Frontal cortex (tissue), 4 donors: ENCODE measurements around the gene STAB1. TPM values are rescaled to one million over a fixed set of nuclear protein-coding genes. Genes with fewer than 3 reads are reported as not detected.

Experiments used
- DNase-seq, 2 donors: peaks; one replicate each; pipeline ENCODE4 v3.0.0; 2012; ENCODE audit warnings: low spot score in 2 of 2
- FAIRE-seq: peaks from 2 replicates; lab custom pipeline; 2012; peaks lifted over from hg19 to GRCh38; lab: Jason Lieb, UNC
- total RNA-seq: library from RNA; depleted of rRNA; stranded (reverse); fragments of >200 nt; gene quantifications from one replicate; pipeline ENCODE4 v1.2.3, GENCODE V29; 2014
- donor health status: control.
- donor health status: control.
- donor health status: control.

Gene STAB1
- total RNA-seq, 1 donor from 2014 or later = 13.9 TPM

DNA sequence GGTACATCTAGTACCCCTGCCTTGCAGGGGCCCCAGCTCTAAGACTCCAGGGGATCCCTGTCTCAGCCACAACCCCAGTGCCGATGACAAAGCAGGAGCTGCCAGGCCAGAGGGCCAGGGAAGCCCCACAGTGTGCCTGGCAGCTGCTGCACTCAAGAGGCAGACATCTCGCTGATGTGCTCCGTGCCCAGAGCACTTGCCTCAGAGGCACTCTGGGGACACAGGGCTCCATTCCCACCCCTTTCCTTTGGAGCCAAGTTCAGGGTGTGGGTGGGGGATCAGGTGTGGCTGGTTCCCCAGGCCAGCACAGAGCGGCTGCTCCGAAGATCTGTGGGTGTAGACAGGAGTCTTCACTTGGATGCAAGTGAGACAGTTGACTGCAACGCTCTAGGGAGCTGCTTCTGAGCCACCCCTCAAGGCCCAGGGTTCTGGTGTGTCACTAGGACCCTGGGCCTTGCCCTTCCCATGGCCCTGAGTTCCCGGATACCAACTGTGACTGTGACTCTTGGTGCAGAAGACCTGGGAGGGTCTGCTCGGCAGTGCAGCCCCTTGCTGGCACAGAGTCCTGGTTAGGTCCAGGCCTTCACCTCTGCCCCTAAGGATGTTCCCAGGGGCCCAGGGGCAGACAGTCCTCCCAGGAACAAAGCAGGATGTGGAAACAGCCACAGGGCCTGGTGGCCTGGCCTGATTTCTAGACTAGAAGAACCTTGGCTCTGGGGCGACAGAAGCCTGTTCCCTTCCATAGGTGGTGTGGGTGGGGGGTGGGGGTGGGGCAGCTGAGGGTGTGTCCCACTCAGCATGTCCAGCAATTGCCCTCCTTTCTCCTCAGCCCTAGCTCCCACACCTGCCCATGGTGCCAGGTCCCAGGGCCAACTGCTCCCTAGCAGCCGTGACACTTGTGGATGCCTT is 36.0 kb downstream of the STAB1 start:
- peak; percentile 18 to 35 for DNase-seq

DNA sequence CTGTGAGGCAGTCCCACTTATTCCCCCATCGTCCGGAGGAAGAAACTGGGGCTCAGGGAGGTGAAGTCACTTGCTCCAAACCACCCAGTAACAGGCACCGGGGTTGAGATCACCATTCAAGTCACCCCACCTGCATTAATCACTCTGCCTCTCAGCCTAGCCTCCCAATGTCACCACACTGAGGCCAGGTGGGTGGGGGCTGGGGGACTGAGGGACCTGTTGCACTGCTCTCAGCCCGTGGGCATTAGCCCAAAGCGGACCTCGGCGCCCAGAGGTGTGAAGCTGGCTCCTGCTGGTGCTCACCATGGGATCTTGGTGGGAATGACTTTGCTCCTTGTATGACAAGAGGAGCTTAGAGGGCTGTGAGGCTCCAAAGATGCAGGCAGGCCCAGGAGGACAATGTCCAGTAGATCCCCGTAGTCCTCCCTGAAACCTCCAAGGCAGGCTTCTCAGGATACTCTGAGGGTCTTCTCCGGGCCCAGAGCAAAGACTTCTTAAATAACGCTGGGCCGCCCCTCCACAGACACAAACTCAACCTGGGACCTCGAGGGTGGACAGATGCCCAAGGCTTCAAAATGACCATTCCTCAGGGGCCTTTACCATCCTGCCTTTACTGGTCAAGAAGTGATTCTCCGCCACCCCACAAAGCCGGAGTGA is 36.9 kb downstream of the STAB1 start:
- FAIRE-seq (no peak), DNase-seq (peak; percentile 12 to 21)

More for the DNA sequence above, 36.0 kb downstream of the STAB1 start:
- no peak for FAIRE-seq

DNA sequence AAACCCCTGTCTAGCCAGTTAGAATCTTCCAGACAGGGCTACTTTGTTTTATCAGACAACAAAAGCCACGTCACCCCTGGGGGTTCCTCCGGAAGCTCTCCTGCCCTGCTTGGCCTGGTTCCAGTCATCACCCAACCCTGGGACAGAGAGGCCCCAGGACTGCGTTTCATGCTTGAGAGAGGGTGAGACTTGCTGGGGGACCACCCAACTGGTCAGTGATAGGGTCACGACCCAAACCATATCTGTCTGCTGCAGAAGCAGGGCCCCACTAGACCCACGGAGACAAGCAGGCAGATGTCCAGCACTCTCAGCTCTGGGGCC is 37.3 kb downstream of the STAB1 start:
- FAIRE-seq (no peak), DNase-seq (peak; percentile 24 to 42)

DNA sequence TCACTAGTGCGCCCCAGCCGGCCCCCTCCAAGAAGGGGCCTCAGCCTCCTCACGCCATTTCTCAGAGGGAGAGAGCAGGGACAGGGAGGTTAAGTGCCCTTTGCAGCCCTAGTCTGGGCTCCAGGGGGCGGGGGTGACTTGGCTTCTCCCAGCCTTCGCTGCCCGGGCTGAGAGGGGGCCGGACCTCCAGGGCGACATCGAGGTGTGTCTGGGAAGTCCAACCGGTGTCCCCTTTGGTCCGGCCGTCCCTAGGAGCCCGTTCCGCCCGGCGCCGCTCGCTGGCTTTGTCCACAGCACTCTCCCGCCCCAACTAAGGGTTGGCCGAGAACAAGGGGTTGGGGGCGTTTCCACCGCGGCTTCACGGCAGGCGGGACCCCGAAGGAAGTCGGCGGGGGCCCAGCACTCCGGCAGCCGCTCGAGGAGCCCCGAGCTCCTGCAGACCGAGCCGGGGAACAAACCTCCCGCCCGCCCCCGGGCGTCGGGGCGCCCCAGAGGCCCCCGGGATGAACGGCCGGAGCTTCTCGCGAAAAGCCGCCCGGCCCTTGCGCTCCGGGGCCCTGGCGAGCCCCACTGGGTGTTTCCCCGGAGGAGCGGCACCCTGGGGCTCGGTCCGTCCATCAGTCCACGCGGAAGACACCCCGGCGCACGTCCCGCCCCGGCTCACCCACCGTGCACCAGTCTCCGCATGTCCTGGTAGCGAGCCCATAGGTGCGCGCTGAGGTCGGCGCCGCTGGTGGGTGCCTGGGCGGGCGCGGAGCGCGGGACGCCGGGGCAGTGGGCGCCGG is 37.9 kb downstream of the STAB1 start:
- FAIRE-seq = no peak
- peak; percentile 42 to 53 for DNase-seq

DNA sequence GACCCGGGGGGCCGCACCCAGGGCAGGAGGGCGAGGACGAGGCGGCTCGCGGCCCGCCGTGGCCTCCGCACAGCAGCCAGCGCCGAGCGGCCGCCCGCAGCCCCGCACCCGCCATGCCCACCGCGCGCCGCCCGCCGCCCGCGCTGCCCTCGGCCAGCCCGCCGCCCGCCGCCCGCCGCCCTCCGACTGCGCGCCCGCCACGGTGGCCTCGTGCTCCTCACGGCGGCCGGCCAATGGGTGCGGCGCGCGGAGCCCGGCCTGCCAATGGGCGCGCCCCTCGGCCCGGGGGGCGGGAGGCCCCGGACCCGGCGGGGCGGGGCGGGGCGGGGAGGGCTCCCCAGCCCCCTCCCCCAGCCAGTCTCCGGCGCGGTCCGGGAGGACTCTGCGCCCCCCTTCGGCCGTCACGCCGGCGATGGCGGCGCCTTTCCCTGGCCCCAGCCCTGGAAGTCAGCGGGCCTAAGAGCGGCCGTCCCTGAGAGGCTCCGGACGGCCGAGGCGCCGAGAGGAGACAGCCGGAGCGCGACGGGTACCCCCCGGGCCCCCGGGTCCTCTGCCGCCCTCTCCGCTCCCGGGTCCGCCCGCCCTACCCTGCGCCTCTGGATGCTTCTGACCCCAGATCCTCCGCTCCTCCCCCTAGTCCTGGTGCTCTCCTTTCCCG is 38.6 kb downstream of the STAB1 start, which contains the start of gene NT5DC2:
NT5DC2 (minus strand) TSS at position 235 of the 658 bp plus-strand sequence; CDS start at position 115, 120 bp downstream.
- DNase-seq = peak; percentile 90 to 92
- no peak for FAIRE-seq

DNA sequence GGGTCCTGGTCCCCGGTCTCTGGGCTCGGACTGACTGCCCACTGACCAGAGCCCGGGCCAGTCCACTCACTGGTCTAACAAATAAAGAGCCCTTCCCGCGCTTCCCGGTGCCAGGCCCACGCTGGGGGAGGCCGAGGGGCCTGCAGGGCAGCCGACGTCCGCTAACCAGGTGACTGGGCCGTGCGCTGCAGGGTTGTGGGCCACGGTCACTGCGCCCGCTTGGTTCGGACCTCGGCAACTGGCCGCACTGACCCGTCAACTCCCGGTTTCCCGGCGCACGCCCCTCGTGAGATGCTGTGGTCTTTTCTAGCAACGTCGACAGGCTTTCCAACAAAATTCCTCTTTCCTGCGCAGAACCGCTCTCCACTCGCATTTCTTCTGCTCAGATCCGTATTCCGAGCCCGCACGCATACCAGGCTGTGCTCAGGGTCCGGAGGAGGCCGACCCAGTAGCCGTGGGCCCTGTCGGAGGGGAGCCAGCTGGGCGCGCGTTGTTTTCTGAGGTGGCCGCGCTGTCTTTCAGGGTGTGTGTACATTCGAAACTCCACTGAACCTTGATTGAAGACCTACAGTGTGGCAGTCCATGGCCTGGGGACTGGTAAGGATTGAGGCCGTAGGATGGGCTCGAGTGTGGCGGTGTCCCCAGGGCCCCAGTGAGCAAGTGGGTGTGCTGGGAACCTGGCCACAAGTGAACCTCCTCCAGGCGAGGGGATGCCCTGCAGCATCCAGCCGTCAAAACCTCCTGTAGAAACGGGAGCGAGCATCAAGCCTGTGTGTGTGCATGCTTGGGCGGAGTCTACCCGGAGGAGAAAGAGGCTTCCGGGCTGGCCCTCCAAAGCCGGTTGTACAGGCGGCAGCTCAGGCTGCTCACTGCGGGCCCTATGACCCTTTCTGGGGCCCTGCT is 39.4 kb downstream of the STAB1 start:
- FAIRE-seq = no peak

DNA sequence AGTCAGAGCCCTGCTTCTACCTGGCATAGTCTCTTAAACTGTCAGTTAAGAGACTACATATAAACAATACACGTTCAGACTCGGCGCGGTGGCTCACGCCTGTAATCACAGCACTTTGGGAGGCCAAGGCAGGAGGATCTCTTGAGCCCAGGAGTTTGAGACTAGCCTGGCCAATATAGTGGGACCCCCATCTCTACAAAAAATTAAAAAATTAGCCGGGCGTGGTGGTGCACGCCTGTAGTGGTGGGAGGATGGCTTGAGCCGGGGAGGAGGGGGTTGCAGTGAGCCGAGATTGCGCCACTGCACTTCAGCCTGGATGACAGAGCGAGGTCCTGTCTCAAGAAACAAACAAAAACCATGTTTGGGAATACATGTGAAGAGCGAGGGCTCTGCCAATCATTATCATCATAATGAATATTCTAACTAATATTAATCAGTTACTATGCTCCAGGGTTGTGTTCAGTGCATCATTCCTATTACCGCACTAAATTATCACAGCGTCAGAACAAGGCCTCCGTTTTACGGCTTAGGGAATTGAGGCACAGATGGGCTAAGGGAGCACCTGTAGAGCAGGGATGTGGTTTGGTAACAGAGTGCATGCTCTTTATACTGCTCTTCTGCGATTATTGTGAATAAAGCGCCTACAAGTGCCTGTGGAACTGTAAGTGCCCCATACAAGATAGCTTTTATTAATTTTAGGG is 40.4 kb downstream of the STAB1 start:
- DNase-seq (peak in 1 of 2 donors; percentile 26), FAIRE-seq (no peak)

More for the DNA sequence above, 39.4 kb downstream of the STAB1 start:
- DNase-seq = peak; percentile 14 to 37

DNA sequence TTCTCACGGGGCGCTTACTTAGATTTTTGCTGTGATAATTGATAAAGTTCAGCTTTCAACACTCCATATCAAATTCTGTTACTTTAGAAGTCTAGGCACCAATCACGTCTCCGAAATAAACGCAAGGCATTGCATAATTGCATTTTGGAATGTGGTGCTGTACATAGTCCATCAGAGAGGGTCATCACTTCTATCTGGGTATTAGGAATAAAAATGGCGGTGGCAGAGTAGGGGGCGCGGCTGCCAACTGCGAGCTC is 40.9 kb downstream of the STAB1 start:
- DNase-seq (no peak), FAIRE-seq (no peak)

DNA sequence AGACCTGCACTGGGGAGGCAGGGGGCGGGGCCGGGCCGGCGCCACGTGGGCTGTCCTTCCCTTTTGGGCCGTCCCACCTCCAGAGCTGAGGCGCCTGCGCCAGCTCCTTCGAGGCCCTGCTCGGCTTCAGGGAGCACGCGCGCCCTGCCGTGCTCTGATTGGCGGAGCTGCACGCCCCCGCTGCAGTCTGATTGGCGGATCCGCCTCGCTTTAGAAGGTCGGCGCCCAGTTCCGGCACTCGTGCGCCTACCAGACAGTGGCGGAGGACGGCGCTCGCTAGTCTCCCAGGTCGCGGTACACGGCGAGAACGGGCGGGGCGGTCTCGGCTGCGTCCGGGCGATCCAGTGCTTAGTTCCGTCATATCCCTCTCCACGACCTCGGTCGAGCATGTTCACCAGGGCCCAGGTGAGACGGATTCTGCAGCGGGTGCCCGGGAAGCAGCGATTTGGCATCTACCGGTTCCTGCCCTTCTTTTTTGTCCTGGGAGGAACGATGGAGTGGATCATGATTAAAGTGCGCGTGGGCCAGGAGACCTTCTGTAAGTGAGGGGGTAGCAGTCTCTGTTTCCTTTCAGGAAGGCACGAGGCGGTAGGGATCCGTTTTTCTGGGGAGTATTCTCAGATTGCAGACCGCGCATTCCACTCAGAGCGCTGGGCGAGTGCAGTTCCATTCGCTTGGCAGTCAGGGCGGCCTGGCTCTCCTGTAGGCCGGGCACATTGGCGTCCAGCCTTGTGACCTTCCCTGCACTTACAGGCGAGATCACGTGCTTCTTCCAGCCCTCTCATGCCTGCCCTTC is 41.4 kb downstream of the STAB1 start, which contains the start of gene UQCC5:
UQCC5 (plus strand) TSS at position 237 of the 796 bp plus-strand sequence; CDS start at position 388, 151 bp downstream.
- FAIRE-seq (peak; percentile 79), DNase-seq (peak; percentile 95 to 97)

DNA sequence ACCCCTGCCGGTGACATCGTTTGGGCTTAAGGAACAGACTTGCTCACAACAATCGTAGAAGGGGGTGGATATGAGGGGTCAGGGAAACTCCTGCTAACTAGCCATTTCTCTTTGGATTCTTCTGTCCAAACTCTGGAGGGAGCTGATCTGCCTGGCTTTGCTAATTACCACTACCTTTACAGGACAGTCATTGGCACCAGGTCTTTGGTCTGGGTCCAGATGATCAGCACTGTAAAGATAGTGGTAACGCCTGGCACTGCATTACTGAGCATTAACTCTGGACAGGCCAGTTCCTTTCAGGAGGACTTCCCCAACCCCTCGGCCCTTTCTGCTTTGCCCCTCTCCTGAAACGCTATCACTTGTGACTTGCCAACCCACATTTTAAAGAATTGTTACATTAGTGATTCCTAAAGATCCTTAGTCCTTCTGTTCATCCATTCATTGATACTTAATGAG is 42.1 kb downstream of the STAB1 start:
- FAIRE-seq (no peak), DNase-seq (no peak)

DNA sequence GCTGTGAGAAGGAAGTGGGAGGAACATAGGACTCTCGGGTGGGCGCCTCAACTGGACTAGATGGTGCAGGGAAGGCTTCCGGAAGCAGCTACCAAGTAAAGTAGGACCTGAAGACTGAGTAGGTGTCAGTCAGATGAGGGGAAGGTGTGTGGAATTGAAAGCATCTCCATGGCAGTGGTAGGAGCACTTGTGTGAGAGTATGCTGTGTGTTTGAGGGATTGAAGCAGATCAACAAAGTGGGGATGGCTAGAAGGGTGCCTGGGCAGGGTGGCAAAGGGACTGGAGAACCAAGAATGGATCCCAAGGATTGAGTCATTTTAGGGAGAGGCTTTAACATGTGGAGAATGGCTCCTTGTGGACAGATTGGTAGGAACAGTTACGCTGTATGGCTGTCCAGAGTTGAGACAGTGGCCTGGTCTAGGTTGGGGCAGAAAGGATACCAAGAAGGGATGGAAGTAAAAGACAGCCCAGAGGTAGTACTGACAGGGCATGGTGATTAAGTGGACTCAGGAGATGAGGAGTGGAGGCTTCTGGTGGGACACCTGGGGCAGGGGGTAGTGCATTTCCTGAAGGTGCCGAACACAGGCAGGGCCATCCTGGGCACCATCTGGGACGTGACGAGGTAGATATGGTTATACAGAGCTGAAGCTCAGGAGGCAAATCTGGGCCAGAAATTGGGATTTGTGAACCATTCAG is 42.7 kb downstream of the STAB1 start:
- DNase-seq (peak in 1 of 2 donors; percentile 11), FAIRE-seq (no peak)

DNA sequence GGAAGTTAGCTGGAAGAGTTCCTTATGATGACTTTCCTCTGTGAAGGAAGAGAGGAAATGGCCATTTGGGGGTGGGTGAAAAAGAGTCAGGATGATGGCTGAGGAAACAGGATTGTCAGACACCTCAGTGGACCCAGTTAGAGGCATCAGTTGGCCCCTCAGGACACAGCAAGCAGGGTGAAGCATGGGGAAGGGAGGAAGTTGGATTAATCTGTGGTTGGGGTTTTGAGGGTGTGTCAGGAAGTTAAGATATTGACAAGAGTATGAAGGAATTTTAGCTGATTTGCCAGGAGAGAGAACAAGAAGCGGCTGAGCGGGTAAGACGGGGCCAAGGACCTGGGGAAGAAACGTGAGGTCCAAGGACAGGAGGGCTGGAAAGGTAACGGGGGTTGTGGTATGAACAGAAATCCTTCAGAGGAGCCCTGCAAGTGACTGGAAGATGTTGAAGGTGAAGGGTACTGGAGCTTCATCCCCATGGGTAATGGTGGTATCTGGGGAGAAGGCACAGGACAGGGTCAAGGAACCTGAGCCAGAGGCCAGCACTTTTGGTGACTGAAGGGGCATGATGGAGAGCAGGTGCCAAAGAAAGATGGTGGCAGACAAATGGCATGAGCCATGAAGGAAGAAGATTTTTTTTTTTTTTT is 44.0 kb downstream of the STAB1 start:
- DNase-seq = no peak
- FAIRE-seq = no peak

DNA sequence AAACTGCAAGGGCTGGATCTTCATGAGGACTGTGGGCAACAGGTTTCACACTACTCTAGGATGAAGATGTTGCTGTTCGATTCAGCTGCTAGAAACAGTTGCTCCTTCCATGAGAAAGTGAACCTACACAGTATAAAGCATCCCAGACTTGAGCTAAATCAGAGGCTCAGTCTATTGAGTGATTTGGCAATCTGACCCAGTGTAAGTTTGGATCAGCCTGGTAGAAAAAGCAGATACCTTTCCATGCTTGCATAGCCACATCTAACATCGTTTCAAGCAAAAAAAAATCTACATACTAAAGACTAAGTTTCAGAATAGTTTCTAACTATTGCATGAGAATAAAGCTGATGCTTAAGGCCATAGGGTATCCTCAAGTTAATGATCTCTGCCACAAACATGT is 45.9 kb downstream of the STAB1 start:
- no peak for DNase-seq
- no peak for FAIRE-seq

DNA sequence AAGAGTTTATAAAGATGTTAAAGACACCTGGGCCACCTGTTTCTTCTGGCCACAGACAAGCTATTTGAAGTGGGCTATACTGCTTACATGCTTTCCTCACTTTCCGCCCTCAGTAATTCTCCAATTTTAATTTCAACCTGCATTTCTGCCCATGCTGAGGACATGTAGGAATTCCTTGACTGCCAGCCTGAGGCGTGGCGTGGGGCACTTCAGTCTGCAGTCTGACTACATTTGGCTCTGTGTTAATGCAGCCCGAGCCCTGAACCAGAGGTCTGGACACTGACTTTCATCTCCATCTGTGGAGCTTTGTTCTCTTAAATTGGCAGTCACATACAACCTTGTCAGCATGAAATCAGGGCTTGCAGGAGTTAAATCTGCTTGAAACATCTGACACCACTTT is 49.8 kb downstream of the STAB1 start:
- FAIRE-seq (no peak), DNase-seq (no peak)

DNA sequence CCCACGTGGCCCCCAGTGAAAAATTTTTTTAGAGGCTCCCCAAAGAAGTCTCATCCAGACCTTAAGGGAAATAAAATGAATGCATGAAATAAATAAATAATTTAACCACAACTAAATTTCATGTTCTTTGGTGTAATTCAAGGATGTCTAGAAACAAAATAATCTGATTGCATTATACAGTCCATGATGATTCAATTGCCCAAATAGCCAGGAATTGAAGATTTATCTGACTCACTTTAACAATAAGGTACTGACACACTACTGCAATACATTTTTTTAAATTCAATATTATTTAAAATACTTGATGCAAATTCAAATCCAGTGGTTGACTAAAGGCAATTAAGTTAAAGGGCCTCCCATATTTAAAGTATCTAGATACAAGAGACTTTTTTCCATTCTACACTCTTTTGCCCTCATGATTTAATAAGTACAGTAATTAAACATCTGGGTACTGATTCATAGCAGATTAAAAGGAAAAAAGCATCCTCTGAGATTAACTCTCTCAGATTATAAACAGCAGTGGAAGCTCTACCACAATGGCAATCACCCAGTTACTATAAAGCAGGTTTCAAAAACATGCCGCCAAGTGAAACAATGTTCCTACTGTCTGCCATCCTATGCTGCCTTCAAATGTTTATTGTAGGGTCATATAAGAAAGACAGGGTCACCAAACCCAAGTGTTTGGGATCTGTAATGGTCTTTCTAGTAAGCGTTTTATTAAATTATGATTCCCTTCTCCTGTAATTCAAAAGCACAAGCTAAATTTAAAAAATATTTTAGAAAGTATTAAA is 51.2 kb downstream of the STAB1 start:
- DNase-seq = no peak
- peak; percentile 8 for FAIRE-seq

DNA sequence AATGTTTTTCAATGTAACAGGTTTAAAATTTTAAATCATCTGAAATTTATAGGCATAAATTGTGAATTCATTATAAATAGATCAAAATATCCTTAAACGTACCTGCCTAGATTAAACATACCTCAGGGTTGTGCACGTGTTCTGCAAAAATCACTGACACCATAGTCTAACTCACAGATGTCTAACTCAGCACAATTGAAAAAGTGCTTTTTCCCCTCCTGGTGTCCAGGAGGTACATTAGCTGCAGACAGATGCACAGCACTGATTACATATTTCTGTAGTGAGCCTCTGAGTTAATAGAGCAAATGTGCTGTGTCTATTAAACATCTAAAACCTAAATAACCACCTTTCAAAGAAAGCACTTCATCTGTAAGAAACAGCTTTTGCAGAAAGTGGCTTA is 52.0 kb downstream of the STAB1 start:
- DNase-seq = no peak

More for the DNA sequence above, 52.0 kb downstream of the STAB1 start:
- FAIRE-seq = no peak
